ENCODE measurements around the gene MFNG.
A peak's percentile ranks its signal among the peaks of the same experiment; 100 is the strongest.

MFNG gene

GRCh38 chr22:37443977-37444376 is 42.2 kb downstream of the MFNG start:
- DNase-seq: no peak

DNA sequence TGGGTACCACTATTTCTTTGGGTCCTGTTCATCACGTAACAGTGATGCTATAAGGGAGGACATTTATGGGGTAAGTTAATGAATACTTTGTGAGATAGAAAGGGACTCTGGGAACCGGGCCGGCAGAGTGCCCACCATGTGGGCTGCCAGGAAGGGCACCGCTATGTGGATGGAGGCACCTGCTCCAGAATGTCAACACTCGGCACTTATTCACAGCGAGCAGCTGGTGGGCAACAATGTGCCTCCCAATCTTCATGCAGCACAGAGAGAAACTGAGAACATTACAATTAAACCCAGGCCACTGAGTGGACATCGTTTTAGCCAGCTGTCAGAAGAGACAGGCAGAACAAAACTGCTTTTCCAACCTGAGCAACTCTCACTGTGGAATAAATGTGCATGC is 43.1 kb downstream of the MFNG start:
- DNase-seq: no peak

- DNase-seq: no peak
These were observed 43.6 kb downstream of the MFNG start for GRCh38 chr22:37442537-37442936.

DNA sequence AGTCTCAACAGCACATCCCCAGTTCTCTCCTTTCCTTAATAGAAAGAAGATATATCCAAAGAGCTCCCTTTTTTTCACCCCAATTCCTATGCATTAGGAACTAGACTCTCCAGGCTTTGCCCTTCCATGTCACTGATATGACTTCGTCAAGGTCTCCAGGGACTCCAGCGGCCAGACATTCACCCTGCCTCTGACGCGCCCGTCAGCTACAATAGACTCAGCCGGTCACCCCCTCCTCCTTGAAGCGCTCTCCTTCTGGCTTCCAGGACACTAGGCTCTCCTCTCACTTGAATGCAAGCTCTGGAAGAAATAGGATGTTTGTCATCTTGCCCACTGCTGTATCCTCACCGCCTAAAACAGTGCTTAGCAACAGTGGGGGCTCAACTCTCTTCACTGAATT is 44.0 kb downstream of the MFNG start:
- DNase-seq: no peak

DNA sequence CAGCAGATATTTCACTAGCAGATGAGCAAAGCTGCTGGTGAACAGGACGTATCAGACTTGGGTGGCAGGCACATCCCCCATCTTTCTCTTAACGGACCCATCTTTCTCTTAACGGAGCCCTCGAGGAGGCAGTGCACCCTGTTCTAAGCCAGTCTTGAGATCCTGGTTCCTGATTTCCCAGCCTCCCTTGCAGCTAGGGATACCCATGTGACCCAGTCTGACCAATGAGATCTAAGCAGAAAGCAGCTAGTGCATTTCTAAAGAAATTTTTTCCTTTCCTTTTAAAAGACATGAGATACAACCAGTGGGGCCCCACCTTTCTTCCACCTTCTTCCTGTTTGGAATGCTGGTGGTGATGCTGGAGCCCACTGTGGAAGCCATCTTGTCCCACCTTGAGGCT is 45.3 kb downstream of the MFNG start:
- no peak for DNase-seq

DNA sequence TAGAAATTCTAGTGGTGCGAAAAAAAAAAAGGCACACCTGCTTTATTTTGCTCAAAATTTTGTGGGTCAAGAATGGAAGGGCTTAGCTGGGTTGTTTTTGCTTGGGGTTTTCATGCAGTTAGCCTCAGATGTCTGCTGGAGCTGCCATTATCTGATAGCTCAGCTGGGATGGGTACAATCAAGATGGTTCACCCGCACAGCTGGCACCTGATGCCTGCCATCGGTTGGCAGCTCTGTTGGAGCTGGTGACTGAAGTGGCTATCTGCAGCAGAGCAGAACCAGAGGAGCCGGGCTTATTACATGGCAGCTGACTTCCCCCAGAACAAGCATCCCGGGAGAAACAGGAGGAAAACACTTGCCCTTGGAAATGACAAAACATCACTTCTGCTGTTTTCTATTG is 46.8 kb downstream of the MFNG start:
- DNase-seq: no peak

GRCh38 chr22:37435970-37436603 is 50.1 kb downstream of the MFNG start:
- no peak for DNase-seq

DNA sequence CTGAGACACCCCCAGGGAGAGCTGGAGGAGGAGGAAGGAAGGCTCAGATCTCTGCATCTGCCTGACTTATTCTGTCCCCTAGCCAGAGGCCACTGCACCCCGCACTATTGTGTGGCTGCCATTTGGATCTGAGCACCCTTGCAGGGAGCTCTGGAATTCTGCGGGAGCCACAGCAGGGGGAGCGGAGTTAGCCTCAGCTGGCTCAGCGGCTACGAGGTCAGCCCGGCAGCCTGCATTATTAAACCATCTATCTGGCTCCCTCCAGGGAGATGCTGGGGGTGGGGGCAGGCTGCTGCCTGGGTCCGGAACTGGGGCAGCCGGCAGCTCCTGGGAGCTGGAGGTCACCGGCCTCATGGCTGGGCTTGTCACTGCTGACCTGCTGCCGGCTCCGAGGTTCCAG is 52.4 kb downstream of the MFNG start:
- no peak for DNase-seq

DNA sequence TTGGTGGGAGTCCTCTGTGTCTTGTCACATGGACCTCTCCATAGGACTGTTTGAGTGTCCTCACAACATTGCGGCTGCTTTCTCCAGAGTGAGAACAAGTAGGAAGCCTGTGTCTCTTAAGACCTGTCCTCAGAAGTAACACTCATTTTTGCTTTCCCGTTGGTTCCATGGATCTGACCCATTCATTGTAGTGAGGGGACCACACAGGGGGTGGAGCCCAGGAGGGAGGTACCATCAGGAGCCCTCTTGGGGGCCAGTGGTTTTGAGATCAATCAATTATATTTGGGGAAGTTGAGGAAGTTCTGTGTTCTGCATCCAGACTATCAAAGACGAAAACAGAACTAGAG is 53.5 kb downstream of the MFNG start:
- no peak for DNase-seq

DNA sequence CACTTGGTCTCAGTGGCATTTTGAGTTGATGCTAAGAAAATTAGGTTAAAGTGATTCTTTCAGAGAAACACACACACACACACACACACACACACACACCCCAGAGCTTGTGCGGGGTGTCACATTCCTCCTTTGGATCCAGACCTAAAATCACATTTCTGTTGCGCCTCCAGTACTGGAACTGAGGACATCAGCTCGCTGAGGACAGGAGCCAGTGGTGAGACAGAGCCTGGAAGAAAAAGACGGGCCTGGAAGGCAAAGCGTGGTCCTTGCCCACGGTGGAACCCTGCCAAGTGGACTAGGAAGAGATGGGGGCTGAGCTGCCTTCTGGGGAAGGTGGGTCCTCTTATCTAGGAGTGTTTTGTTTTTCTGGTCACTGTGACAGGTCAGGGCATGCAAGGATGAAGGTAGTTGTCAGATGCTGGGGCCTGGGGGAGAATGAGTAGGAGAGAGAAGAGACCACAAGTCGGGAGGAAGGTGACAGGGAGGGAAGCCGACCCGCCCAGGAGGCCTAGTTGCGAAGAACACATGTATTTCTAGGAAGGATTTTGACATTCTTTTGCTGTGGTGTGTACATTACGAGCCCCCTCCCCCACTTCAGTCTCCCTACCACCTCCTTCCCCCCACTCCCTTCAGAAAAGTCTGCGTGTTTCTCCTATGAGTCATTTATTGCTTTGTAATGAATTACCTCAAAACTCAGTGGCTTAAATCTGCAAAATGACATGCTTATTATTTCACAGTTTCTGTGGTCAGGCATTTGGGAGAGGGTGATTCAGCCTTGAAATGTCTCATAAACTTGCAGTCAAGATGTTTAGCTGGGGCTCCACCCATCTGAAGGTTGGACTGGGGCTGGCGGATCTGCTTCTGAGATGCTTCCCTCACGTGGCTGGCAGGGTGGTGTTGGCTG is 54.1 kb downstream of the MFNG start:
- DNase-seq: no peak

- no peak for DNase-seq
These were observed 54.8 kb downstream of the MFNG start for GRCh38 chr22:37431366-37431765.

- DNase-seq: no peak
These were observed 55.2 kb downstream of the MFNG start for GRCh38 chr22:37430941-37431340.

DNA sequence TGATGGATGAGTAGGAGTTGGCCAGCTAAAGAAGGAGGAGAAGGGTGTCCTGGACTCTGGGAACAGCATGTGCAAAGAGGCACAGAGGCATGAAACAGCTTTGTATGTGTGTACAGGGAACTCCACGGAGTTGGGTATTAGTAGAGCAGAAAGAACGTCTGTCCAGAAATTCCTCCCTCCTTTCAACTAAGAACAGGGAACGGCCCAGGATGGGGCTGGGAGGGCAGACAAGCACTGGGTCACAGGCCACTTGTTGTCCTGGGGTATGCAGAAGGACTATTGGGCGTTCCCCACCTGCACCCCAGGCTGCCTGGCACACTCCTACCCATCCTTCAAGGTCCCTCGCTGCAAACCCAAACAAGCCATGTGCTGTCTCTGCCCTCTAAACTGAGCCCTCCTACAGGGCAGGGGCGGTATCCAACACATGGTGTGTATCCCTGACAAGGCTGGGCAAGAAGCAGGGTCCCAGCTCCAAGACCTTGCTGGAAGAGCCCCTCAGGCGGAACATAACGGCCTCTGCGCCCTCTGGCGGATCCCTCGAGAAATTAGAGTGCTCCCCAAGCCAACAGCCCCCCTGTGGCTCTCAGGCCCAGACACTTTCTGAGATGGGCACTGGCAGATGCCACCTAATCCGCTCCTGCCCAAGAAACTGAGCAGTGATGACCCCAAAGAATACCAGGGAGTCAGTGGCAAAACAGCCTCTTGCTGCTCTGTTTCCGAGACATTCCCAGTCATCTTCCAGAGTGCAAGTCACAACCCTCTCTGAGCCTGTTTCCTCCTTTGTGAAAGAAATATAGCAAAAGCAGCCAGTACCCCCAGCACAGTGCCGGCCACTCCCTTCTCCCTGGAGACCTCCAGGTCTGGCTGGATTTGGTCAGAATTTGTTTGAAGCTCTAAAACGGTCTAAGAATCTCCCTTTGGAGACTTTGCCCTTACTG is 57.3 kb downstream of the MFNG start:
- peak; percentile 53 for DNase-seq

DNA sequence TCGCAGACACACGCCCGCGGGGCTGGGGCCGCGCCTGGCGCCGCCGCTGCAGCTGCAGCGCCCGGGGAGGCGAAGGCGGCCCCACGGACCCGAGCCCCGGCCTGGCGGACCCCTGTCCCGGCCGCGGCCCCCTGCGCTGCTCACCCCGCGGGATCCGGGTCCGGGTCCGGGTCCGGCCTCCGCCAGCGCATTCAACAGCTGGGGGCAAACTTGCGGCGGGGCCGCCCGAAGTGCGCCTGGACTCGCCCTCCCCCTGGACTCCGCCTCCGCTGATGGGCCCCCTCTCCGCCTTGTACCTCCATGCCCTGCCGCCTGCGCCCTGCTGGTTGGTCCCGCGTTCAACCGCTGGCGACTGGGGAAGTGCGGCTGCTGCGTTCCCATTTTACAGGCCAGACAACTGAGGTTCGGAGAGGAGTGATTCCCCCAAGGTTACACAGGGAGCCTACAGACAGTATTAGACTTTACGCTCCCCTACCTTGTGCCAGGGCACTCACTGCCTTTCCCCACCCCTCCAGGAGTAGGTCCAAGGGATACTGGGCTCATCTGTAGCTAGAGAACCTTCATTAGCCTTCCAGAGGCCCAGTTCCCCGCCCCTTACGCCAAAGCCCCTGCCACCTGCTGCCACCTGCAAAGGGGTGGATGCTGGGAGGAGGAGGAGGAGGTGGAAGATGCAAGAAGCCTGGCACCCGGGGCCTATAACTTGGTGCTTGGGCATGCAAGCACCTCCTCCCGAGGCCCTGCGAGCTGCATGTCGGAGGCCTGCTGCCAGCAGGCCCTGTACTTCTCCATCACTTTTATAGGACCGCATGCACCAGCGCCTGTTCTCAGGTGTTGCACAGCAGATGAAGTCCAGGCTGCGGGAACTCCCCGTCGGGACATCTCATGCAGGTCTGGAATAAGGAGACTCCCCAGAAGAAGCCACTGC is 58.2 kb downstream of the MFNG start:
- DNase-seq: no peak

GRCh38 chr22:37427135-37427710 is 59.0 kb downstream of the MFNG start, which contains the start of gene ELFN2:
ELFN2 (minus strand) TSS chr22:37427479; CDS start chr22:37375534, 51,945 bp downstream.
- DNase-seq: no peak

GRCh38 chr22:37426706-37427134 is 59.5 kb downstream of the MFNG start:
- no peak for DNase-seq

GRCh38 chr22:37425800-37426705 is 60.1 kb downstream of the MFNG start:
- DNase-seq: no peak

DNA sequence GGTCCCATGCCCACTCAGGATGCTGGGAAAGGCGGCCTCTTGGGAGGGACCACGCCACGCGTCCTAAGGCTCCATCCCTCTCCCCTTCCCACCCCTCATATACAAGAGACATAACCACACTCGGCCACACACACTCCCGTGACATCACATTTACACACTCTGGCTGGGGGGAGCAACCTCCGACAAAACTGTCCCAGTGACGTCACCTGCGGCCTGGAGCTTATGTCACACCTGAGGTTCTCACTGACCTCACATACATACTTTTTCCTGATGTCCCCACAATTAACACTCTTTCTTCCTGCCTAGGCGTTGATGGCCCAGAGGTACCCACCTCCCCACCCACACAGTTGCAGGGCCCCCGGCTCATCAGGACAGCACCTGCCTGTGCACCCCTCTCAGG is 60.8 kb downstream of the MFNG start:
- no peak for DNase-seq

- no peak for DNase-seq
These were observed 62.9 kb downstream of the MFNG start for GRCh38 chr22:37423283-37423682.

DNA sequence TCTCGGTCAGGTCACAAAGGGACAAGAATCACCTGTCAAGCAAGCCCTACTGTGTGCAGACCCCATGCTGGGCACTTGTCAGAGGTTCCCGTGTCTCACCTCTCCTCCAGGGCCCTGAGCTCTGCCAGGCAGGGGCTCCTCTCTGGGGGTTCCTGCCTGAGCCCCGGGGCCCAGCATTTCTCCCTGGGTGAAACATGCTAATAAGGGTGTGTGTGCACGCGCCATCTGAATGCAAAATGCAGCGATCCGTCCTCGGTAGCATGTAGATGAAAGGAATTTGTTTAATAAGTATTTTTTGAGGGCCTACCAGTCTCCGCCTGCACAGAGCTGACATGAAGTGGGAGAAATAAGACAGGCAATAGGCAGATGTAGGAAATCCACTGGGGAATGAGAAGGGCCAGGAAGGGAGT is 64.7 kb downstream of the MFNG start:
- DNase-seq: no peak

Measured in NCI-H1694 treated with DMSO at 0.1 percent for 48 hours (cell line).